ENCODE measurements around the gene RRAGD.

- TF ChIP-seq CTCF (IDR thresholded peaks at IDR 0.05), result no peak
- TF ChIP-seq TAF1 (IDR thresholded peaks at IDR 0.05; ENCODE audit: borderline replicate concordance, low read depth, low read length), result no peak
- no peak for TF ChIP-seq POLR2AphosphoS5 (IDR thresholded peaks at IDR 0.05; ENCODE audit: low read depth, low read length)
- TF ChIP-seq JUND (IDR thresholded peaks at IDR 0.05), result no peak
- TF ChIP-seq TEAD4 (IDR thresholded peaks at IDR 0.05; ENCODE audit: borderline replicate concordance, insufficient read depth), result no peak
- no peak for TF ChIP-seq EP300 (IDR thresholded peaks at IDR 0.05; ENCODE audit: borderline replicate concordance in 1 of 2, low read depth in 1 of 2, low read length in 1 of 2)
Observed at GRCh38 chr6:89406141-89406540, 5.9 kb downstream of the RRAGD start.
